OCI-LY7 (cell line): Measurements from ENCODE around the gene ANKDD1B.

ENCODE experiments used
- CTCF ChIP-seq: fragments of 200-600 bp; sonication (generic); conservative IDR thresholded peaks from 2 replicates; pipeline ENCODE4 v1.5.1; 2014; ENCODE audit warnings: mild to moderate bottlenecking, antibody characterized with exemption, low read length, moderate library complexity, mixed read lengths
- EZH2phosphoT487 ChIP-seq: fragments of 200-600 bp; sonication (generic); IDR thresholded peaks from 2 replicates; pipeline ENCODE4 v1.6.1; 2018; ENCODE audit warnings: low read depth, borderline replicate concordance, mild to moderate bottlenecking, mixed run types, antibody characterized with exemption, low read length, moderate library complexity, mixed read lengths

GRCh38 chr5:75574791-75575190 lies 36.5 kb upstream of the ANKDD1B start:
- TF ChIP-seq CTCF (no peak), EZH2phosphoT487 (no peak)
